GM19238 (cell line): ENCODE results near the gene TRHDE.
"Not testable (repeated sequence)": the region's sequence is repeated elsewhere in the genome, so short reads cannot be mapped to it uniquely, and the experiment has no call there.

Experiments
- DNase-seq: peaks from one replicate; pipeline ENCODE4 v3.0.0; 2011; ENCODE audit warnings: low spot score; ENCODE audit not compliant: insufficient read length

TRHDE gene

GRCh38 chr12:72612171-72612570 is 340.0 kb downstream of the TRHDE start:
- DNase-seq: no peak

GRCh38 chr12:72618764-72619163 is 346.6 kb downstream of the TRHDE start:
- no peak for DNase-seq

- no peak for DNase-seq
These were observed 350.4 kb downstream of the TRHDE start for GRCh38 chr12:72622556-72622955.

- no peak for DNase-seq
These were observed 359.9 kb downstream of the TRHDE start for GRCh38 chr12:72631926-72632685.

GRCh38 chr12:72642706-72643105 is 370.5 kb downstream of the TRHDE start:
- DNase-seq: no peak

GRCh38 chr12:72647139-72647538 is 375.0 kb downstream of the TRHDE start:
- DNase-seq: no peak

- no peak for DNase-seq
These were observed 386.4 kb downstream of the TRHDE start for GRCh38 chr12:72658615-72659014.

GRCh38 chr12:72660174-72660573 is 388.0 kb downstream of the TRHDE start:
- DNase-seq: not testable (repeated sequence)

- no peak for DNase-seq
These were observed 401.7 kb downstream of the TRHDE start for GRCh38 chr12:72673853-72674252.

- DNase-seq: no peak
These were observed 404.4 kb downstream of the TRHDE start for GRCh38 chr12:72676556-72676955.

GRCh38 chr12:72677139-72677538 is 405.0 kb downstream of the TRHDE start:
- no peak for DNase-seq

GRCh38 chr12:72677846-72678245 is 405.7 kb downstream of the TRHDE start:
- no peak for DNase-seq

- DNase-seq: no peak
These were observed 407.1 kb downstream of the TRHDE start for GRCh38 chr12:72679147-72679757.

- DNase-seq: no peak
These were observed 408.9 kb downstream of the TRHDE start for GRCh38 chr12:72681028-72681427.

- no peak for DNase-seq
These were observed 412.3 kb downstream of the TRHDE start for GRCh38 chr12:72684491-72684890.

GRCh38 chr12:72692338-72692737 is 420.2 kb downstream of the TRHDE start:
- no peak for DNase-seq

GRCh38 chr12:72694193-72694592 is 422.0 kb downstream of the TRHDE start:
- DNase-seq: no peak

GRCh38 chr12:72699362-72699761 is 427.2 kb downstream of the TRHDE start:
- DNase-seq: no peak

- not testable (repeated sequence) for DNase-seq
These were observed 439.9 kb downstream of the TRHDE start for GRCh38 chr12:72712025-72712424.

- no peak for DNase-seq
These were observed 444.1 kb downstream of the TRHDE start for GRCh38 chr12:72716221-72716620.

GRCh38 chr12:72717036-72717435 is 444.9 kb downstream of the TRHDE start:
- DNase-seq: no peak
